GM12865 (cell line): ENCODE measurements around the gene GLCE.

Experiments used
- DNase-seq: peaks from one replicate; pipeline ENCODE4 v3.0.0; 2010; ENCODE audit warnings: low read depth
- H3K4me3 ChIP-seq: 2 replicates; pipeline ENCODE4 v1.5.1; 2011; ENCODE audit warnings: mild to moderate bottlenecking, low read depth, low read length, control low read depth
- TF ChIP-seq, protein P1 (sequence below): IDR thresholded peaks from 2 replicates; pipeline ENCODE4 v1.5.1; 2011; ENCODE audit warnings: low read length, control low read depth, low read depth, inconsistent platforms; ENCODE audit not compliant: insufficient read depth; ENCODE audit errors: missing control alignments

The GLCE gene

DNA sequence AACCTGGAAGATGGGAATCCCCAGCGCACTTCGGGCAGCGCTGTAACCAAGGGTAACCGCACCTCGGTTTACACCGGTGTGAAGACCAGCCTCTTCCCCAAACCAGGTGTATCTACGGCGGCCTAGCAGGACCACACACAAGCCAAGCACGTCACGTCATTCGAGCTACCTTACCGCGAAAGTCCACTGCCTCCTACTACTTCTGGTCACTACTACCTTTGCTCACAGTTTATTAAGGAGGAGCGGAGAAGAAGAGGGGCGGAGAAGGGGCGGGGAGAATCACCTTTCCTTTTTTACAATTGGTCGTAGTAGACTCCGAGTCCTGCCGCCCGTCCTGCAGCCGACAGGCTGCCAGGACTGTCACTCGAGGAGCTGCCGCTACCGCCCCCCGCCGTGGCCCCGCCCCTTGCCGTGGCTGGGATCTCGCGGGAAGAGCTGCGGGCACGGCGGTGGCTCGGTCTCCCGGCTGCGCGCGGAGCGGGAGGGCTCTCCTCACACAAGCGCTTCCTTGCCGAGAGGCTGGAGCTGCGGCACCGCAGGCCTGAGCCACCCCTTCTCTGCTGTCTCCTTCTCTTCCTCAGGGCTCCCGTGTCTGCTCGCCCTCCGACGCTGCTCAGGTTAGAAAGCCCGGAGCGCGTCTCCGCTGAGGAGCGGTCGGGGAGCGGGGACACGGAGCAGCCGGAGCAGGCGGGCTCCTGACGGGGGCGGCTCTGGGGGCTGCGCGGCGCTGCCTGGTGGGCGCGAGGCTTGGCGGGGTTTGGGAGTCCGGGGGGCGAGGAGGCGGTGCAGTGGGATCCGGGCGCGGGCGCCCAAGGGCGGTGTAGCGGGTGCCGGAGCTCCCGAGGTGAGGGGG is at the start of gene GLCE:
Gene GLCE, plus strand, starts transcription at position 495 of the 853 bp plus-strand sequence. CDS start 95,172 bp downstream, outside the sequence.
- TF ChIP-seq, protein P1, sequence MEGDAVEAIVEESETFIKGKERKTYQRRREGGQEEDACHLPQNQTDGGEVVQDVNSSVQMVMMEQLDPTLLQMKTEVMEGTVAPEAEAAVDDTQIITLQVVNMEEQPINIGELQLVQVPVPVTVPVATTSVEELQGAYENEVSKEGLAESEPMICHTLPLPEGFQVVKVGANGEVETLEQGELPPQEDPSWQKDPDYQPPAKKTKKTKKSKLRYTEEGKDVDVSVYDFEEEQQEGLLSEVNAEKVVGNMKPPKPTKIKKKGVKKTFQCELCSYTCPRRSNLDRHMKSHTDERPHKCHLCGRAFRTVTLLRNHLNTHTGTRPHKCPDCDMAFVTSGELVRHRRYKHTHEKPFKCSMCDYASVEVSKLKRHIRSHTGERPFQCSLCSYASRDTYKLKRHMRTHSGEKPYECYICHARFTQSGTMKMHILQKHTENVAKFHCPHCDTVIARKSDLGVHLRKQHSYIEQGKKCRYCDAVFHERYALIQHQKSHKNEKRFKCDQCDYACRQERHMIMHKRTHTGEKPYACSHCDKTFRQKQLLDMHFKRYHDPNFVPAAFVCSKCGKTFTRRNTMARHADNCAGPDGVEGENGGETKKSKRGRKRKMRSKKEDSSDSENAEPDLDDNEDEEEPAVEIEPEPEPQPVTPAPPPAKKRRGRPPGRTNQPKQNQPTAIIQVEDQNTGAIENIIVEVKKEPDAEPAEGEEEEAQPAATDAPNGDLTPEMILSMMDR, result no peak
- H3K4me3 ChIP-seq, result peak within 1 kb of the TSS; percentile 82
- DNase-seq, result peak; percentile 96

DNA sequence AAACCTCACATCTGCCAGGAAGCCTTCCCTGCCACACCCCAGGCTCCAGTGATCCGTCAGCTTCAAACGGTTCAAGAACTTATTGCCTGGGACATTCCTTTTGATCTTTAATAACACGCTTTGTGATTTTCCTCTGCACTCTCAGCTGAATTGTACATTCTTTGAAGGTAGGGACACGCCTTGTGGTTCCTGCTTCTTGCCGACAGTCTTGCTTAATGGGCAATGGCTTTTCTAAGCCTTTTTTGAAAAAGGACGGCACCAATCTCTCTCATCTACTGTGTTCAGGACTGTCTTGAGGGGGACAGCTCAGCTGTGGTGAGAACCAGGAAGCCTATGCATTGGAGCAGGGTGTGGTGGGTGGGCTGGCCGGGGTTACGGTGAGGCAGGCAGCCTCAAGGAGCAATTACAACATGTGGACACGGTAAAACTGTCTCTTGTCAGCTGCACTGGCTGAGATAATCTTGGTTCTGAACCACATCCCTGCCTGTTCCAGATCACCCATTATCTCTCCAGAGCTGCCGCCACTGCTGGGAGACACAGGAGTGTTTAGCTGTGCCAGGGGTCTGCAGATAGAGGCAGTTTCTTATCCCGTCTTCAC is 46.0 kb upstream of the GLCE start:
- DNase-seq, result no peak
- H3K4me3 ChIP-seq, result no peak overlapping the region
- TF ChIP-seq, protein P1, result no peak

DNA sequence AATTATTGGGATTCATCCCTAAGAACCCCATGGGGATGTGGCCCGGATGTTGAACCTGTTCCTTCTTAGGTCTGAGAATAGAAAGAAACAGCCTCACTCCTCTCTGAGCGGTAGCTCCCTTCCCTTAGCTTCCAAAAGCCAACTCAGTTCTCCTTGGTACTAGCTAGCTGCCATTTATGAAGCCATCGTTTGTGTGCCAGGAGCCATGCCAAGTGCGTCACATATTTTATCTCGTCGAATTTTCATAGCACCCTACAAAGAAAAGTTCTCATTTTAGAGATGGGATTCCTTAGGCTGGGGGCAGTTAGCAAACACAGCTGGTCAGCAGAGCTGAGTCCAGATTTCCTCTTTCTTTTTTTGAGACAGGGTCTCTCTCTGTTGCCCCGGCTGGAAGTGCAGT is 45.4 kb upstream of the GLCE start:
- no peak overlapping the region for H3K4me3 ChIP-seq
- TF ChIP-seq, protein P1, result no peak
- DNase-seq, result no peak

DNA sequence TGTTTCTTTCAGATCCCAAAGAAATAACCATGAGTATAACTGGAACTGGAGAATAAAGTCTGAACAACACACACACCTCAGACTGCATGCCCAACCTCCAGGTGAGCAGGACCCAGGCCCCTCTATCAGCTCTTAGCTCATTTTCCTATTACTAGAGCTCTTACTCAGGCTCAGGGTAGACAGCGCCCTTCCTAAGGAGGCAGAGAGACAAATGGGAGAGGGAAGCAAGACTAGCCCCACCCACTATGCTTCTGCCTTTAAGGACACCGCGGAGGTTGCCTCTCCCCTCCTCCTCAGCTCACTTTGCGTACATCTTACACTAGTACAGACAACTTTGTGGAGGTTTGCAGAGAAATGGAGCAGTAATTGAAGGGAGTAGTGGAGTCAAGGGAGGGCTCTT is 44.0 kb upstream of the GLCE start:
- no peak for DNase-seq
- no peak overlapping the region for H3K4me3 ChIP-seq
- TF ChIP-seq, protein P1, result no peak

DNA sequence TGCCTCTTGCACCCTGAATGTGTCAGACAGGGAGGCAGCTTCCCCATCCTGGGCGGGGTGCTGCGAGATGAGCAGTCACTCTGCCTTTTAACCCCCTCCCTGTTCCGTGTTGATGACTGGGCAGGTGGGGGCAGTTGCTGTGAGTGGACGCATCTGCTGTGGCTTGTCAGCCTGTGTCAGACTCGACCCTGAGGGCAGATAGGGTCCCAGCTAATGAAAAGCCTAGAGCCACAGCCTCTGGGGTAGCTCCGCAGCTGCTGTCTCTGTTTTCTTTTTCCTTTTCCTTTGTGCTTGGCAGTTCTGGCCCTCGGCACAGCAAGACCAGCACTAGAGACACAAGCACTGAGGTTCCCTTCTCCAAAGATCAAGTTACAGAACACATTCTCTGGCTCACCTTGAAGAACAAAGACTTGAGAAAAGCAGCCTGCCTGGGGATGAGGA is 43.0 kb upstream of the GLCE start:
- no peak overlapping the region for H3K4me3 ChIP-seq
- DNase-seq, result no peak
- TF ChIP-seq, protein P1, result no peak

DNA sequence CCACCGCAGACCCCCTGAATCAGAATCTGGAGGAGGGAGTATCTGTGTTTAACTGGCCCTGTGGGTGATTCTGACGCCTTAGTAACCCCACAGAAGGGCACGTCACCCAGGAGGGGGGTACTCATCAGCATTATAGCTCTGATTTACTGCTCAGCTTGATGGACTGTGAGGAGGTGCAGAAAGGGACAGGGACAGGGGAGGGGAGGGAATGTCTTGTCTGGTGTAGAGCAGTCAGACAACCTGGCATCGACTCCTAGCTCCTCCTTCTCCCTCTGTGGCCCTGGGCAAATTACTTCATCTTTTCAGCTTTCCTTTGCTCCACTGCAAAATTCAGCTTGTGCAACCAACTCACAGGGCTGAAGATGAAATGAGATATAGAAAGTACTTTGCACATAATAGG is 42.3 kb upstream of the GLCE start:
- no peak overlapping the region for H3K4me3 ChIP-seq
- no peak for DNase-seq
- TF ChIP-seq, protein P1, result no peak
